Muscle layer of colon (tissue), 2 donors: ENCODE data around the gene HNMT.
"Not testable (repeated sequence)": the region's sequence is repeated elsewhere in the genome, so short reads cannot be mapped to it uniquely, and the experiment has no call there.

Source experiments
- H3K27ac ChIP-seq: one replicate; pipeline ENCODE4 v1.7.0; 2013; ENCODE audit warnings: low read depth, mild to moderate bottlenecking, low read length, moderate library complexity
- H3K27me3 ChIP-seq, 2 donors: one replicate each; pipeline ENCODE4 v1.7.0; 2013; ENCODE audit warnings: low read length in 2 of 2, mild to moderate bottlenecking in 2 of 2; ENCODE audit not compliant: insufficient read depth in 2 of 2, control insufficient read depth in 1 of 2
- H3K36me3 ChIP-seq: one replicate; pipeline ENCODE4 v1.7.0; 2013; ENCODE audit warnings: mild to moderate bottlenecking, low read length; ENCODE audit not compliant: insufficient read depth
- H3K4me1 ChIP-seq: one replicate; pipeline ENCODE4 v1.7.0; 2013; ENCODE audit warnings: mild to moderate bottlenecking, low read length; ENCODE audit not compliant: insufficient read depth
- H3K4me3 ChIP-seq, 2 donors: one replicate each; pipeline ENCODE4 v1.7.0; 2013; ENCODE audit warnings: low read length in 2 of 2, low read depth in 1 of 2, mild to moderate bottlenecking in 1 of 2, moderate library complexity in 1 of 2
- H3K9ac ChIP-seq: one replicate; pipeline ENCODE4 v1.7.0; 2013; ENCODE audit warnings: low read length
- H3K9me3 ChIP-seq: one replicate; pipeline ENCODE4 v1.7.0; 2013; ENCODE audit warnings: mild to moderate bottlenecking, low read length
- donor health status: abdominal sarcoma.
- donor health status: Adenocarcinoma of cecum.

Gene HNMT

DNA sequence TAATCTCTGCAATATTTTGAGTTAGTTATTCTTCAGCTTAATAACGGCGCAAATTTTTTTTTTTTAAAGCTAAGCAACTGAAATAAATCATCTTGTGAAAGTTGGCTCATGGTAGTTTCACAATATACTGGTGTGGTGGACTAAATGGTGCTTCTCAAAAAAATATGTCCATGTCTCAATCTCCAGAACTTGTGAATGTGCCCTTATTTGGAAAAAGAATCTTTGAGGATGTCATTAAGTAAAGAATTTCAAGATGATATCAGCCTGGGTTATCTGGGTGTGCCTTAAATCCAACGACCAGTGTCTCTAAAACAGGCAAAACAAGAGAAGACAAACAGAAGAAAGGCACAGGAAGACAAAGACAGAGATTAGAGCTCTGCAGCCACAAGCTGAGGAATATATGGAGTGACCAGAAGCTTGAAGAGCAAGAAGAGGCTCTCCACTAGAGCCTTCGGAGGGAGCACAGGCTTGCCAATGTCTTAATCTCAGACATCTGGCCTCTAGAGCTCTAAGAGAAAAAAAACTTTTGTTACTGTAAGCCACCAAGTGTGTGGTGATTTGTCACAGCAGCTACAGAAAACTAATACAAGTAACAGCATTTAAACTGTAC is 71.4 kb downstream of the HNMT start:
- no peaks in the 10 kb centered on the region for H3K27me3 ChIP-seq
- H3K36me3 ChIP-seq = no peaks in the 10 kb centered on the region
- H3K4me3 ChIP-seq = no peak overlapping the region
- no peaks in the 10 kb centered on the region for H3K9me3 ChIP-seq
- H3K27ac ChIP-seq = no peak overlapping the region
- H3K4me1 ChIP-seq = no peaks in the 10 kb centered on the region
- no peak overlapping the region for H3K9ac ChIP-seq

GRCh38 chr2:138036522-138036921 is 72.2 kb downstream of the HNMT start:
- Histone ChIP-seq H3K9me3 (no peaks in the 10 kb centered on the region), H3K27ac (no peak overlapping the region), H3K4me1 (no peaks in the 10 kb centered on the region), H3K9ac (no peak overlapping the region), H3K4me3 (no peak overlapping the region), H3K36me3 (no peaks in the 10 kb centered on the region), H3K27me3 (no peaks in the 10 kb centered on the region)

GRCh38 chr2:138037090-138037489 is 72.8 kb downstream of the HNMT start:
- Histone ChIP-seq H3K27me3 (no peaks in the 10 kb centered on the region), H3K27ac (no peak overlapping the region), H3K9me3 (no peaks in the 10 kb centered on the region)

GRCh38 chr2:138040616-138041015 is 76.3 kb downstream of the HNMT start:
- Histone ChIP-seq H3K4me1 (no peaks in the 10 kb centered on the region), H3K36me3 (no peaks in the 10 kb centered on the region), H3K9me3 (no peaks in the 10 kb centered on the region), H3K27me3 (no peaks in the 10 kb centered on the region), H3K4me3 (no peak overlapping the region), H3K27ac (no peak overlapping the region), H3K9ac (no peak overlapping the region)

More at GRCh38 chr2:138037090-138037489, 72.8 kb downstream of the HNMT start:
- Histone ChIP-seq H3K36me3 (no peaks in the 10 kb centered on the region), H3K4me1 (no peaks in the 10 kb centered on the region), H3K9ac (no peak overlapping the region), H3K4me3 (no peak overlapping the region)

DNA sequence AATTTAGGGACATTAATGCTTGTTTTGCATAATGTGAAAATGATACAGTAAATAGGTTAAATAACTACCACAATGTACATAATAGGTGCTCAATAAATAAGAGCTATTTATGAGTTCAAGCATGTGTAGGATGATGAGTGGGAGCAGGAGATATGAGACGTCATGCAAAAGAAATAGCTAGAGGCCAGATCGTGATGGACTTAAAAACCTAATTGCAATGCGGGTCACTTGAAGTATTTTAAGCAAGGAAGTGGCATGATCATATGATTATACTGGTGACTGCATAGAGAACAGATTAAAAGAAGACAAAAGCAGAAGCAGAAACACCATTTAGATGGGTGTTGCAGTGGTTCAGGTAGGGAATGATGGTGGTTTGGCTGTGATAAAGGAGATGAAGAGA is 78.0 kb downstream of the HNMT start:
- H3K9me3 ChIP-seq = no peaks in the 10 kb centered on the region
- H3K36me3 ChIP-seq = no peaks in the 10 kb centered on the region
- H3K27me3 ChIP-seq = no peaks in the 10 kb centered on the region
- no peak overlapping the region for H3K9ac ChIP-seq
- no peak overlapping the region for H3K4me3 ChIP-seq
- no peak overlapping the region for H3K27ac ChIP-seq
- H3K4me1 ChIP-seq = no peaks in the 10 kb centered on the region

DNA sequence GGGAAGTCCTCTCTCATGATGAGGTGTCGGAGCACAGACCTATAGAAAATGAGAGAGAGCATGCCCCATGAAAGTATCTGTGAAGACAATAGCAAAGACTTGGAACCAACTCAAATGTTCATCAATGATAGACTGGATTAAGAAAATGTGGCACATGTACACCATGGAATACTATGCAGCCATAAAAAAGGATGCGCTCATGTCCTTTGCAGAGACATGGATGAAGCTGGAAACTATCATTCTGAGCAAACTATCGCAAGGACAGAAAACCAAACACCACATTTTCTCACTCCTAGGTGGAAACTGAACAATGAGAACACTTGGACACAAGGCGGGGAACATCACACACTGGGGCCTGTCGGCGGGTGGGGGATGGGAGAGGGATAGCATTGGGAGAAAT is 79.3 kb downstream of the HNMT start:
- not testable (repeated sequence) for H3K36me3 ChIP-seq, H3K27me3 ChIP-seq

GRCh38 chr2:138058427-138058826 is 94.2 kb downstream of the HNMT start:
- no peaks in the 10 kb centered on the region for H3K36me3 ChIP-seq
- no peaks in the 10 kb centered on the region for H3K4me1 ChIP-seq
- H3K4me3 ChIP-seq = no peak overlapping the region
- no peak overlapping the region for H3K27ac ChIP-seq
- H3K27me3 ChIP-seq = no peaks in the 10 kb centered on the region
- H3K9ac ChIP-seq = no peak overlapping the region
- H3K9me3 ChIP-seq = no peaks in the 10 kb centered on the region

More for the DNA sequence above, 79.3 kb downstream of the HNMT start:
- not testable (repeated sequence) for H3K4me3 ChIP-seq, H3K4me1 ChIP-seq, H3K27ac ChIP-seq, H3K9ac ChIP-seq, H3K9me3 ChIP-seq

GRCh38 chr2:138059487-138060300 is 95.4 kb downstream of the HNMT start:
- no peaks in the 10 kb centered on the region for H3K36me3 ChIP-seq
- no peaks in the 10 kb centered on the region for H3K4me1 ChIP-seq
- H3K9ac ChIP-seq = no peak overlapping the region
- no peaks in the 10 kb centered on the region for H3K9me3 ChIP-seq
- no peaks in the 10 kb centered on the region for H3K27me3 ChIP-seq
- H3K4me3 ChIP-seq = no peak overlapping the region
- H3K27ac ChIP-seq = no peak overlapping the region

GRCh38 chr2:138060301-138060635 is 96.0 kb downstream of the HNMT start:
- Histone ChIP-seq H3K27ac (no peak overlapping the region), H3K9ac (no peak overlapping the region), H3K36me3 (no peaks in the 10 kb centered on the region), H3K9me3 (no peaks in the 10 kb centered on the region), H3K4me1 (no peaks in the 10 kb centered on the region), H3K27me3 (no peaks in the 10 kb centered on the region), H3K4me3 (no peak overlapping the region)

- Histone ChIP-seq H3K9ac (no peak overlapping the region), H3K4me3 (no peak overlapping the region), H3K36me3 (no peaks in the 10 kb centered on the region), H3K27ac (no peak overlapping the region), H3K9me3 (no peaks in the 10 kb centered on the region), H3K4me1 (no peaks in the 10 kb centered on the region), H3K27me3 (no peaks in the 10 kb centered on the region)
Observed at GRCh38 chr2:138061961-138062360, 97.7 kb downstream of the HNMT start.

GRCh38 chr2:138063181-138063580 is 98.9 kb downstream of the HNMT start:
- no peak overlapping the region for H3K27ac ChIP-seq
- no peak overlapping the region for H3K9ac ChIP-seq
- no peaks in the 10 kb centered on the region for H3K27me3 ChIP-seq
- no peaks in the 10 kb centered on the region for H3K36me3 ChIP-seq
- H3K4me3 ChIP-seq = no peak overlapping the region
- no peaks in the 10 kb centered on the region for H3K9me3 ChIP-seq
- no peaks in the 10 kb centered on the region for H3K4me1 ChIP-seq
